PC-9 (cell line): ENCODE results near the gene MEF2A.

ENCODE experiments used
- EZH2 ChIP-seq: fragments of 200-600 bp; sonication (generic); IDR thresholded peaks from 2 replicates; pipeline ENCODE4 v1.8.0; 2017; ENCODE audit warnings: antibody characterized with exemption, low read depth
- TF ChIP-seq, protein P1 (sequence below): fragments of 200-600 bp; sonication (generic); conservative IDR thresholded peaks from 2 replicates; pipeline ENCODE4 v1.6.1; 2017; ENCODE audit warnings: mixed run types, antibody characterized with exemption, mild to moderate bottlenecking, moderate library complexity

DNA sequence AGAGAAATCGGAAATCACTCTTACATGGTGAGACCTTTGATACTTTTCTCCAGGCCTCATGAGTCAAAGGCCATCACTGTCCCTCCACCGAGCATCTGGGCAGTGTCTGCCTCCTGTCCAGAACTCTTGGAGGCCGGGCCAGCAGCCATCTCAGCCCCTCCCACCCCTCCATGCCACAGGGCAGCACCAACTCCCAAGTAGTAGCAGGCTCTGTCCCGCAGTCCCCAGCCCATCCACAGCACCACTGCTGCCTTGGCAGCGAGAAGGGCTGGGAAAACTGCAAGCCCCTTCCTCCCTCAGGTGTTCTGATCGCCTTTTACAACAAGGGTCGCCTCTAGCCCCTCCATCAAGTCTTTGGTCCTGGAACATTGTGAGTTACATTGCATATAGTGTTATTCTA lies 161.9 kb downstream of the MEF2A start:
- TF ChIP-seq, protein P1, sequence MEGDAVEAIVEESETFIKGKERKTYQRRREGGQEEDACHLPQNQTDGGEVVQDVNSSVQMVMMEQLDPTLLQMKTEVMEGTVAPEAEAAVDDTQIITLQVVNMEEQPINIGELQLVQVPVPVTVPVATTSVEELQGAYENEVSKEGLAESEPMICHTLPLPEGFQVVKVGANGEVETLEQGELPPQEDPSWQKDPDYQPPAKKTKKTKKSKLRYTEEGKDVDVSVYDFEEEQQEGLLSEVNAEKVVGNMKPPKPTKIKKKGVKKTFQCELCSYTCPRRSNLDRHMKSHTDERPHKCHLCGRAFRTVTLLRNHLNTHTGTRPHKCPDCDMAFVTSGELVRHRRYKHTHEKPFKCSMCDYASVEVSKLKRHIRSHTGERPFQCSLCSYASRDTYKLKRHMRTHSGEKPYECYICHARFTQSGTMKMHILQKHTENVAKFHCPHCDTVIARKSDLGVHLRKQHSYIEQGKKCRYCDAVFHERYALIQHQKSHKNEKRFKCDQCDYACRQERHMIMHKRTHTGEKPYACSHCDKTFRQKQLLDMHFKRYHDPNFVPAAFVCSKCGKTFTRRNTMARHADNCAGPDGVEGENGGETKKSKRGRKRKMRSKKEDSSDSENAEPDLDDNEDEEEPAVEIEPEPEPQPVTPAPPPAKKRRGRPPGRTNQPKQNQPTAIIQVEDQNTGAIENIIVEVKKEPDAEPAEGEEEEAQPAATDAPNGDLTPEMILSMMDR, result no peak
- TF ChIP-seq EZH2, result no peak
